ENCODE measurements around the gene PRKG1. TPM values are rescaled to one million over a fixed set of nuclear protein-coding genes. Genes with fewer than 3 reads are reported as not detected.

The PRKG1 gene
- total RNA-seq, 1 donor from 2014 or later = 4.6 TPM

- no peaks in the 10 kb centered on the region for H3K9me3 Mint-ChIP-seq (ENCODE audit: low read depth)
- H3K27me3 Mint-ChIP-seq = no peaks in the 10 kb centered on the region
- TF ChIP-seq CTCF (IDR thresholded peaks at IDR 0.05; ENCODE audit: unreplicated experiment) = no peak
- H3K36me3 Mint-ChIP-seq (ENCODE audit: insufficient read depth) = no peaks in the 10 kb centered on the region
- peaks cover 17% of the 10 kb centered on the region for H3K4me1 Mint-ChIP-seq (ENCODE audit: low read depth)
- H3K4me3 Mint-ChIP-seq (ENCODE audit: low read depth) = no peak overlapping the region
- H3K27ac Mint-ChIP-seq = no peak overlapping the region
- DNase-seq (ENCODE audit: low spot score, unreplicated experiment) = no peak
These were observed 453.4 kb downstream of the PRKG1 start for GRCh38 chr10:51527522-51528219.

GRCh38 chr10:51528527-51528926, 454.2 kb downstream of the PRKG1 start:
- Mint-ChIP-seq H3K36me3 (ENCODE audit: insufficient read depth) (no peaks in the 10 kb centered on the region), H3K9me3 (ENCODE audit: low read depth) (no peaks in the 10 kb centered on the region), H3K27ac (no peak overlapping the region), H3K4me1 (ENCODE audit: low read depth) (peaks cover 12% of the 10 kb centered on the region), H3K4me3 (ENCODE audit: low read depth) (no peak overlapping the region), H3K27me3 (no peaks in the 10 kb centered on the region)
- DNase-seq (ENCODE audit: low spot score, unreplicated experiment) = no peak
- no peak for TF ChIP-seq CTCF (IDR thresholded peaks at IDR 0.05; ENCODE audit: unreplicated experiment)

GRCh38 chr10:51530541-51530940, 456.3 kb downstream of the PRKG1 start:
- Mint-ChIP-seq H3K27me3 (no peaks in the 10 kb centered on the region), H3K27ac (no peak overlapping the region), H3K36me3 (ENCODE audit: insufficient read depth) (no peaks in the 10 kb centered on the region), H3K4me3 (ENCODE audit: low read depth) (no peak overlapping the region), H3K4me1 (ENCODE audit: low read depth) (peaks cover 10% of the 10 kb centered on the region), H3K9me3 (ENCODE audit: low read depth) (no peaks in the 10 kb centered on the region)
- DNase-seq (ENCODE audit: low spot score, unreplicated experiment) = no peak
- TF ChIP-seq CTCF (IDR thresholded peaks at IDR 0.05; ENCODE audit: unreplicated experiment) = no peak

- Mint-ChIP-seq H3K4me1 (ENCODE audit: low read depth) (peaks cover 10% of the 10 kb centered on the region), H3K27me3 (no peaks in the 10 kb centered on the region), H3K27ac (no peak overlapping the region), H3K9me3 (ENCODE audit: low read depth) (no peaks in the 10 kb centered on the region), H3K36me3 (ENCODE audit: insufficient read depth) (no peaks in the 10 kb centered on the region), H3K4me3 (ENCODE audit: low read depth) (no peak overlapping the region)
- TF ChIP-seq CTCF (IDR thresholded peaks at IDR 0.05; ENCODE audit: unreplicated experiment) = no peak
- DNase-seq (ENCODE audit: low spot score, unreplicated experiment) = no peak
These were observed 457.8 kb downstream of the PRKG1 start for GRCh38 chr10:51532044-51532443.

GRCh38 chr10:51542853-51543252, 468.6 kb downstream of the PRKG1 start:
- no peak overlapping the region for H3K27ac Mint-ChIP-seq
- H3K27me3 Mint-ChIP-seq = no peaks in the 10 kb centered on the region
- no peak for TF ChIP-seq CTCF (IDR thresholded peaks at IDR 0.05; ENCODE audit: unreplicated experiment)
- no peaks in the 10 kb centered on the region for H3K4me1 Mint-ChIP-seq (ENCODE audit: low read depth)
- H3K9me3 Mint-ChIP-seq (ENCODE audit: low read depth) = no peaks in the 10 kb centered on the region
- H3K4me3 Mint-ChIP-seq (ENCODE audit: low read depth) = no peak overlapping the region
- no peak for DNase-seq (ENCODE audit: low spot score, unreplicated experiment)
- no peaks in the 10 kb centered on the region for H3K36me3 Mint-ChIP-seq (ENCODE audit: insufficient read depth)

All from progenitor cell of endocrine pancreas (in vitro differentiated cells).